GM20000 (cell line): Measurements from ENCODE around the gene RPS14.
"Not testable (repeated sequence)": the region's sequence is repeated elsewhere in the genome, so short reads cannot be mapped to it uniquely, and the experiment has no call there.

Experiments
- DNase-seq: peaks from one replicate; pipeline ENCODE4 v3.0.0; 2012; ENCODE audit warnings: low spot score
- CTCF ChIP-seq: IDR thresholded peaks from 2 replicates; pipeline ENCODE4 v1.5.1; 2012; ENCODE audit warnings: mild to moderate bottlenecking, control low read depth; ENCODE audit errors: extremely low read depth, missing control alignments

The RPS14 gene

GRCh38 chr5:150461231-150461630 lies 11.7 kb upstream of the RPS14 start:
- TF ChIP-seq CTCF = no peak
- peak; percentile 83 for DNase-seq

GRCh38 chr5:150460781-150461180 lies 11.2 kb upstream of the RPS14 start:
- no peak for TF ChIP-seq CTCF
- DNase-seq = no peak

- DNase-seq = peak; percentile 71
- peak; percentile 91 for TF ChIP-seq CTCF
These were observed 9.4 kb upstream of the RPS14 start for GRCh38 chr5:150458802-150459557.

- TF ChIP-seq CTCF = no peak
- DNase-seq = no peak
These were observed 8.2 kb upstream of the RPS14 start for GRCh38 chr5:150457562-150458240.

- no peak for DNase-seq
- no peak for TF ChIP-seq CTCF
These were observed 7.6 kb upstream of the RPS14 start for GRCh38 chr5:150457121-150457520.

GRCh38 chr5:150454492-150455229 lies 5.1 kb upstream of the RPS14 start:
- DNase-seq = no peak
- no peak for TF ChIP-seq CTCF

GRCh38 chr5:150454027-150454426 lies 4.5 kb upstream of the RPS14 start:
- not testable (repeated sequence) for DNase-seq
